Activated CD4-positive, alpha-beta T cell treated with anti-CD3 and anti-CD28 coated beads, Interleukin-2, amount 10 ng/mL, durations not matched to agents 7 days and 5 days (primary cell): ENCODE data around the gene RABAC1. TPM values are rescaled to one million over a fixed set of nuclear protein-coding genes. Genes with fewer than 3 reads are reported as not detected.

Source experiments
- total RNA-seq, 2 experiments: library from RNA; stranded (reverse); gene quantifications; one replicate each; pipeline ENCODE4 v1.2.3, GENCODE V29; 2021

Gene RABAC1
- total RNA-seq, 2 experiments from 2014 or later, result 67.4 to 74.0 TPM

Other genes starting within 250 kb of the RABAC1 start
- gene CEACAM6, start 203.8 kb downstream of the RABAC1 start, total RNA-seq, result not detected
- gene CEACAM3, start 162.7 kb downstream of the RABAC1 start, total RNA-seq, result not detected
- gene LYPD4, start 114.6 kb downstream of the RABAC1 start, total RNA-seq, result not detected
- not detected for gene DMRTC2, start 114.3 kb downstream of the RABAC1 start, total RNA-seq
- 1,000 to 10,000 TPM; 2,679 to 3,011 TPM for gene RPS19, start 99.1 kb downstream of the RABAC1 start, total RNA-seq
- 1 to 10 TPM; 2.9 to 4.7 TPM for gene CD79A, start 82.0 kb downstream of the RABAC1 start, total RNA-seq
- 100 to 1,000 TPM; 663 to 761 TPM for gene ARHGEF1, start 76.1 kb downstream of the RABAC1 start, total RNA-seq
- 1 to 10 TPM; 1.5 to 1.6 TPM for gene ERFL, start 30.9 kb downstream of the RABAC1 start, total RNA-seq
- 1 to 10 TPM; 1.9 to 2.0 TPM for gene ATP1A3, start 34.9 kb upstream of the RABAC1 start, total RNA-seq
- under 1 TPM; 0.65 to 0.79 TPM for gene GRIK5, start 110.9 kb upstream of the RABAC1 start, total RNA-seq
- 10 to 100 TPM; 14.1 to 15.8 TPM for gene ZNF574, start 116.8 kb upstream of the RABAC1 start, total RNA-seq
- 10 to 100 TPM; 19.6 to 22.9 TPM for gene POU2F2, start 173.1 kb upstream of the RABAC1 start, total RNA-seq